GM12801 (cell line): ENCODE measurements around the gene MACROH2A1.

Source experiments
- CTCF ChIP-seq: IDR thresholded peaks from one replicate; pipeline ENCODE4 v1.5.1; 2011; ENCODE audit warnings: control low read depth; ENCODE audit not compliant: insufficient read length; ENCODE audit errors: extremely low read depth

The MACROH2A1 gene

GRCh38 chr5:135306557-135306956, 92.5 kb downstream of the MACROH2A1 start:
- TF ChIP-seq CTCF = no peak

DNA sequence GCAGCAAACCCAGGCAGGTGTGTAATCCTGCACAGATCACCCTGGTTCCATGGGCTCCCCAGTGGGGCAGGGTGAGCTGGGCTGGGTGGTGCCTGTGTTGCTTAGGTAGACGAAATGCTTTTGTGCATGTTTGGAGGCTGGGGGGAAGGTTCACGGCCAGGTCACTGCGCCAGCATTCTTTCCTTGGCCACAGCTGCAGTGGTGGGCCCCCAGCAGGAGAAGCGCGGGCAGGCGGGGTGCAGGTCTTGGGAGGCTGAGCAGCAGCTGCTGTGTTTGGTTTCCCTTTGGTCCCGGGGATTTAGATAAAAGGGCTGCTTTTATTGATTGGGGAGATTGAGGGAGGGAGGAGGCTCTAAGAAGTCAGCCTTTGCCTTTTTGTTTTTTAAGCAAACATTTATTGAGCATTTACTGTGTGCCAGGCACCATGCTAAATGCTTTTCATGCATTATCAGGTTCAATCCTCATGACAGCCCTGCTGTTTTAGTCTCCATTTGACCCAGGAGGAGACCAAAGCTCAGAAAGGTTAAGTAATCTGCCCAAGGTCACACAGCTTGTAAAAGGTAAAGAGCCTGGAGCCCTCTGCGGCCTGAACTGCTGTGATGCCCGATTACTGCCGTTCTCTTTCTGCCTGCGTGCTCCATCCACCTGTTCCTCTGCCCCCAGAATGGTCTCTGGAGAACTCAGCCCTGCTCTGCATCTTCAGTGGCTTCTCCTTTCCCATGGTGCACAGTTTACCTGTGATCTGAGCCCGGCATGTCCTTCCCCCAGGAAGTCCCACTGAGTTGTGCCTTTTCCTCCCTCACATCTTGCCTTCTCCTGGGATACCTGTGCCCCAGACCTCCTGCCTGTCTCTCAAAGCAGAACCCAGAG, 94.4 kb downstream of the MACROH2A1 start:
- TF ChIP-seq CTCF = no peak

- no peak for TF ChIP-seq CTCF
Observed at GRCh38 chr5:135303582-135304173, 95.4 kb downstream of the MACROH2A1 start.

GRCh38 chr5:135296900-135297816, 101.9 kb downstream of the MACROH2A1 start:
- no peak for TF ChIP-seq CTCF

GRCh38 chr5:135295852-135296251, 103.2 kb downstream of the MACROH2A1 start:
- no peak for TF ChIP-seq CTCF

DNA sequence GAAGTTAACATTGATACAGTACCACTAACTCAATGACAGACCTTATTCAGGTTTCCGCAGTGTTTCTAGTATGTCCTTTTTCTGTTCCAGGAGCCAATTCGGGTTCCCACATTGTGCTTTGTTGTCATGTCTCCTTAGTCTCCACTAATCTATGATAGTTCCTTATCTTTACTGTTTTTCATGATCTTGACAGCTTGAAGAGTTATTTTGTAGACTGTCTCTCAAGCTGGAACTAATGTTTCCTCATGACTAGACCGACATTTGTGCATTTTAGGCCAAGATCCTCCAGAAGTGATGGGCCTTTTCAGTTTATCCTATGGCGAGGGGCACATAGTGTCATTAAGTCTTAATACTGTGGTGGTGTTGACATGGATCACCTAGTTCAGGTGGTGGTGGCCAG, 104.2 kb downstream of the MACROH2A1 start:
- no peak for TF ChIP-seq CTCF

- TF ChIP-seq CTCF = no peak
Observed at GRCh38 chr5:135289651-135290050, 109.4 kb downstream of the MACROH2A1 start.
